CD4-positive, alpha-beta T cell (primary cell): ENCODE data around the gene PIK3CD. TPM values are rescaled to one million over a fixed set of nuclear protein-coding genes. Genes with fewer than 3 reads are reported as not detected.

Experiments used
- ATAC-seq: fragments of 200-7000 bp; cut with Tn5 transposase; one replicate; pipeline ENCODE4 v1.10.0; 2022; ENCODE audit warnings: mild to moderate bottlenecking; ENCODE audit not compliant: poor library complexity
- CTCF ChIA-PET: fragments of 350-600 bp; sonication (Branson Sonifier 250); formaldehyde crosslinking; loops from one replicate; lab custom pipeline; 2021; ENCODE audit warnings: antibody characterized with exemption, inconsistent platforms; lab: Charles Lee
- POLR2A ChIA-PET: fragments of 350-600 bp; sonication (Branson Sonifier 250); formaldehyde crosslinking; loops from one replicate; lab custom pipeline; 2021; ENCODE audit warnings: antibody characterized with exemption, inconsistent platforms; lab: Charles Lee
- DNase-seq, 14 experiments: peaks; one replicate each; pipeline ENCODE4 v3.0.0-alpha.2; 2013 to 2020; ENCODE audit warnings: mixed read lengths in 2 of 14
- H3K27ac ChIP-seq, 2 donors: one replicate each; pipeline versions ENCODE4 v1.5.1 to v1.7.0; 2013; ENCODE audit warnings: low read length in 2 of 2, low read depth in 1 of 2, mild to moderate bottlenecking in 1 of 2
- H3K27me3 ChIP-seq, 2 experiments: 1 replicate in 1 of 2; 2 replicates in 1 of 2; pipeline versions ENCODE4 v1.6.1 to v1.7.0; 2013; ENCODE audit warnings: low read length in 2 of 2, control low read depth in 1 of 2, mild to moderate bottlenecking in 1 of 2, moderate library complexity in 1 of 2; ENCODE audit not compliant: insufficient read depth in 2 of 2, control insufficient read depth in 1 of 2
- H3K36me3 ChIP-seq: one replicate; pipeline ENCODE4 v1.6.1; 2013; ENCODE audit warnings: low read length, control low read depth; ENCODE audit not compliant: insufficient read depth
- H3K4me1 ChIP-seq: one replicate; pipeline ENCODE4 v1.6.1; 2013; ENCODE audit warnings: low read length, control low read depth; ENCODE audit not compliant: insufficient read depth
- H3K4me3 ChIP-seq: one replicate; pipeline ENCODE4 v1.5.1; 2013; ENCODE audit warnings: mild to moderate bottlenecking, low read length, moderate library complexity
- H3K9me3 ChIP-seq, 2 experiments: 1 replicate in 1 of 2; 2 replicates in 1 of 2; pipeline versions ENCODE4 v1.6.1 to v1.7.0; 2013; ENCODE audit warnings: low read length in 2 of 2, mild to moderate bottlenecking in 2 of 2, control low read depth in 1 of 2, moderate library complexity in 1 of 2; ENCODE audit not compliant: control insufficient read depth in 1 of 2, insufficient read depth in 1 of 2
- H3K27ac Mint-ChIP-seq: one replicate; pipeline ENCODE4 v1.8.0; 2020; ENCODE audit warnings: mixed read lengths
- H3K27me3 Mint-ChIP-seq: one replicate; pipeline ENCODE4 v1.8.0; 2021; ENCODE audit warnings: mixed read lengths
- H3K36me3 Mint-ChIP-seq: one replicate; pipeline ENCODE4 v1.8.0; 2021; ENCODE audit warnings: low read depth, mixed read lengths
- H3K4me1 Mint-ChIP-seq: one replicate; pipeline ENCODE4 v1.8.0; 2021; ENCODE audit warnings: low read depth, mixed read lengths
- H3K4me3 Mint-ChIP-seq: one replicate; pipeline ENCODE4 v1.8.0; 2020; ENCODE audit warnings: mild to moderate bottlenecking, mixed read lengths
- H3K9me3 Mint-ChIP-seq: one replicate; pipeline ENCODE4 v1.8.0; 2020; ENCODE audit warnings: mixed read lengths
- CTCF ChIP-seq: fragments of 200-600 bp; IDR thresholded peaks from one replicate; pipeline ENCODE4 v1.8.0; 2022; ENCODE audit warnings: antibody characterized with exemption, mild to moderate bottlenecking
- intact Hi-C, 2 experiments: fragments of 100-400 bp; cut with DNase I in 1 of 2; cut with micrococcal nuclease in 1 of 2; formaldehyde crosslinking; loops; one replicate each; pipeline versions ENCODE4 v1.15.1 to v1.9.0; 2023 to 2025; cut with DNase I, micrococcal nuclease
- total RNA-seq, 174 experiments: library from RNA in 2 of 174; stranded (reverse) in 2 of 174; gene quantifications; one replicate each; pipeline ENCODE4 v1.2.3 and lab custom pipeline; 2021 to 2026

The PIK3CD gene
- total RNA-seq, 2 experiments from 2014 or later: 202 to 213 TPM

- CTCF ChIA-PET: interaction anchor here (1.0 kb wide), 1 partner anchor 72 kb away, joined by 5 read pairs; no protein-coding TSS in a partner anchor
- ATAC-seq (no peak), DNase-seq (no peak)
- H3K27ac Mint-ChIP-seq: peak overlapping the region; percentile 4
- Histone ChIP-seq H3K27me3 (no peaks in the 10 kb centered on the region), H3K4me3 (no peak overlapping the region), H3K9me3 (no peaks in the 10 kb centered on the region), H3K4me1 (no peaks in the 10 kb centered on the region), H3K27ac (no peak overlapping the region), H3K36me3 (peaks cover 25% of the 10 kb centered on the region)
- intact Hi-C loops: no loop called here
- no peaks in the 10 kb centered on the region for H3K27me3 Mint-ChIP-seq
- no peaks in the 10 kb centered on the region for H3K9me3 Mint-ChIP-seq
- no peak for TF ChIP-seq CTCF
- peaks cover 19% of the 10 kb centered on the region for H3K4me1 Mint-ChIP-seq
- POLR2A ChIA-PET: interaction anchor here (0.7 kb wide), 1 partner anchor 16 kb away, joined by 3 read pairs; no protein-coding TSS in a partner anchor
- H3K4me3 Mint-ChIP-seq: no peak overlapping the region
- peaks cover 47% of the 10 kb centered on the region for H3K36me3 Mint-ChIP-seq
Measured at GRCh38 chr1:9755441-9755995, 104.0 kb downstream of the PIK3CD start.

- Mint-ChIP-seq H3K36me3 (peaks cover 33% of the 10 kb centered on the region), H3K4me3 (no peak overlapping the region), H3K27ac (no peak overlapping the region), H3K9me3 (no peaks in the 10 kb centered on the region), H3K4me1 (peaks cover 31% of the 10 kb centered on the region), H3K27me3 (no peaks in the 10 kb centered on the region)
- Histone ChIP-seq H3K4me3 (no peak overlapping the region), H3K4me1 (no peaks in the 10 kb centered on the region), H3K27ac (no peak overlapping the region), H3K9me3 (no peaks in the 10 kb centered on the region), H3K27me3 (no peaks in the 10 kb centered on the region), H3K36me3 (peaks cover 5% of the 10 kb centered on the region)
- DNase-seq (no peak), ATAC-seq (no peak)
- POLR2A ChIA-PET: no interaction called here
- CTCF ChIA-PET: interaction anchor here (0.7 kb wide), 1 partner anchor 26 kb away, joined by 3 read pairs; no protein-coding TSS in a partner anchor
- intact Hi-C loops: no loop called here
- no peak for TF ChIP-seq CTCF
Measured at GRCh38 chr1:9758559-9759121, 107.1 kb downstream of the PIK3CD start.

GRCh38 chr1:9759939-9760338 lies 108.4 kb downstream of the PIK3CD start:
- ChIA-PET POLR2A (no interaction called here), CTCF (no interaction called here)
- H3K27ac ChIP-seq: no peak overlapping the region

More at GRCh38 chr1:9759939-9760338, 108.4 kb downstream of the PIK3CD start:
- H3K27me3 ChIP-seq: no peaks in the 10 kb centered on the region
- intact Hi-C loops: no loop called here
- no peaks in the 10 kb centered on the region for H3K36me3 ChIP-seq
- H3K4me3 Mint-ChIP-seq: no peak overlapping the region
- TF ChIP-seq CTCF: no peak
- peaks cover 40% of the 10 kb centered on the region for H3K4me1 Mint-ChIP-seq
- H3K36me3 Mint-ChIP-seq: peaks cover 34% of the 10 kb centered on the region
- no peaks in the 10 kb centered on the region for H3K9me3 Mint-ChIP-seq
- ATAC-seq (no peak), DNase-seq (no peak)
- no peaks in the 10 kb centered on the region for H3K27me3 Mint-ChIP-seq
- H3K27ac Mint-ChIP-seq: peak overlapping the region; percentile 49
- no peaks in the 10 kb centered on the region for H3K9me3 ChIP-seq
- no peak overlapping the region for H3K4me3 ChIP-seq
- no peaks in the 10 kb centered on the region for H3K4me1 ChIP-seq
